WTC11 (cell line): ENCODE measurements around the gene OR4B1. TPM values are rescaled to one million over a fixed set of nuclear protein-coding genes. Genes with fewer than 3 reads are reported as not detected.

Experiments used
- ATAC-seq: fragments of 200-7000 bp; cut with Tn5 transposase; 2 replicates; pipeline ENCODE4 v1.10.0; 2021; ENCODE audit warnings: mild to moderate bottlenecking, moderate library complexity
- CTCF ChIA-PET: fragments of 300-600 bp; sonication (Branson Sonifier 250); formaldehyde crosslinking; loops from one replicate; lab custom pipeline; 2021; ENCODE audit warnings: antibody characterized with exemption; lab: Charles Lee
- POLR2A ChIA-PET: fragments of 350-600 bp; sonication (Branson Sonifier 250); formaldehyde crosslinking; loops from one replicate; lab custom pipeline; 2021; ENCODE audit warnings: antibody characterized with exemption; lab: Charles Lee
- DNase-seq: peaks from one replicate; pipeline ENCODE4 v3.0.0; 2021; ENCODE audit warnings: low spot score
- H3K27ac Mint-ChIP-seq: 2 replicates; pipeline ENCODE4 v1.8.0; 2021; ENCODE audit warnings: mixed read lengths
- H3K27me3 Mint-ChIP-seq: 2 replicates; pipeline ENCODE4 v1.8.0; 2021; ENCODE audit warnings: low read depth, mild to moderate bottlenecking, moderate library complexity, mixed read lengths
- H3K36me3 Mint-ChIP-seq: 2 replicates; pipeline ENCODE4 v1.8.0; 2021; ENCODE audit warnings: mixed read lengths
- H3K4me1 Mint-ChIP-seq: 2 replicates; pipeline ENCODE4 v1.8.0; 2022; ENCODE audit warnings: mixed read lengths
- H3K4me3 Mint-ChIP-seq: 2 replicates; pipeline ENCODE4 v1.8.0; 2021; ENCODE audit warnings: mild to moderate bottlenecking, moderate library complexity, mixed read lengths
- H3K9me3 Mint-ChIP-seq: 2 replicates; pipeline ENCODE4 v1.8.0; 2021; ENCODE audit warnings: mixed read lengths
- CBFB ChIP-seq: sonication (generic); formaldehyde crosslinking; IDR thresholded peaks from 2 replicates; pipeline ENCODE4 v1.8.1; 2022; ENCODE audit warnings: mild to moderate bottlenecking, low read depth, missing genetic modification reagents
- ELF4 ChIP-seq: sonication (generic); formaldehyde crosslinking; IDR thresholded peaks from 2 replicates; pipeline ENCODE4 v1.8.1; 2022; ENCODE audit warnings: low read depth, mild to moderate bottlenecking, moderate library complexity, missing genetic modification reagents
- ESRRA ChIP-seq: sonication (generic); formaldehyde crosslinking; IDR thresholded peaks from 2 replicates; pipeline ENCODE4 v1.8.1; 2022; ENCODE audit warnings: mild to moderate bottlenecking, missing genetic modification reagents, borderline replicate concordance
- FOXJ3 ChIP-seq: sonication (generic); formaldehyde crosslinking; IDR thresholded peaks from 2 replicates; pipeline ENCODE4 v1.9.0; 2021; ENCODE audit warnings: missing genetic modification reagents, mild to moderate bottlenecking, borderline replicate concordance
- FOXP1 ChIP-seq: sonication (generic); formaldehyde crosslinking; IDR thresholded peaks from 2 replicates; pipeline ENCODE4 v1.8.0; 2022; ENCODE audit warnings: missing genetic modification reagents, mild to moderate bottlenecking, moderate library complexity, borderline replicate concordance
- PRRX2 ChIP-seq: fragments of 250-450 bp; sonication (Bioruptor Pico); IDR thresholded peaks from 2 replicates; pipeline ENCODE4 v1.8.0; 2021; ENCODE audit warnings: mild to moderate bottlenecking
- SMAD4 ChIP-seq: sonication (generic); formaldehyde crosslinking; IDR thresholded peaks from 2 replicates; pipeline ENCODE4 v1.8.0; 2022; ENCODE audit warnings: mild to moderate bottlenecking, missing genetic modification reagents
- STAT6 ChIP-seq: sonication (generic); formaldehyde crosslinking; conservative IDR thresholded peaks from 2 replicates; pipeline ENCODE4 v1.8.1; 2023; ENCODE audit warnings: mild to moderate bottlenecking, low read depth, missing genetic modification reagents, moderate library complexity
- TCF7 ChIP-seq: sonication (generic); formaldehyde crosslinking; IDR thresholded peaks from 2 replicates; pipeline ENCODE4 v1.8.0; 2022; ENCODE audit warnings: mild to moderate bottlenecking, low read depth, missing genetic modification reagents, moderate library complexity
- ZNF281 ChIP-seq: sonication (generic); formaldehyde crosslinking; IDR thresholded peaks from 2 replicates; pipeline ENCODE4 v1.8.0; 2023; ENCODE audit warnings: mild to moderate bottlenecking, missing genetic modification reagents
- total RNA-seq: library from RNA; stranded (reverse); gene quantifications from 3 replicates; pipeline ENCODE4 v1.2.3, GENCODE V29; 2021
- TF ChIP-seq, protein P1 (sequence below): fragments of 250-450 bp; sonication (Bioruptor Pico); IDR thresholded peaks from 2 replicates; pipeline ENCODE4 v2.1.2; 2022; ENCODE audit warnings: mild to moderate bottlenecking, moderate library complexity
- TF ChIP-seq, protein P2 (sequence below): sonication (generic); formaldehyde crosslinking; IDR thresholded peaks from 2 replicates; pipeline ENCODE4 v1.8.0; 2022; ENCODE audit warnings: mild to moderate bottlenecking, missing genetic modification reagents
- TF ChIP-seq, protein P3 (sequence below): sonication (generic); formaldehyde crosslinking; IDR thresholded peaks from 2 replicates; pipeline ENCODE4 v1.8.0; 2023; ENCODE audit warnings: missing genetic modification reagents
- TF ChIP-seq, protein P4 (sequence below): sonication (generic); formaldehyde crosslinking; IDR thresholded peaks from 2 replicates; pipeline ENCODE4 v1.8.1; 2023; ENCODE audit warnings: mild to moderate bottlenecking, missing genetic modification reagents, moderate library complexity
- TF ChIP-seq, protein P5 (sequence below): sonication (generic); formaldehyde crosslinking; IDR thresholded peaks from 2 replicates; pipeline ENCODE4 v1.8.0; 2023; ENCODE audit warnings: missing genetic modification reagents, mild to moderate bottlenecking, borderline replicate concordance

OR4B1 gene
- total RNA-seq, 1 experiment from 2014 or later = not detected

DNA sequence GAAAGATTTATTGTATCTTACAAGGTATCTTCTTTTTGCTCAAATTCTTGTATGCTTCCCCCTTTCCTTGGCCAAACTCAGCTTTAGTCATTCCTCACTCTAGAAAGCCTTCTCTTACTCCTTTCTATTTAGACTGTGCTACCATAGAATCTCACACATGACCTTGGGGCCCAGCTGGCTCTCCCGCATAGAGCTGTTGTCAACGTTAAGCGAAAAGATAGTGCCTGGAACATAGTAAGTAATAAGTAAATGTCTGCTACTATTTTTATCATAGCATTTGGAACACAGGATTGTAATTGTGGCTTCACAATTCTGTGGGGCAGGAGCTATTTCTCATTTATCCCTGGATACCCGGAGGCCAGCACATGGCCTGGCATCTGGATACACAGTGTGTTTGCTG is 38.9 kb upstream of the OR4B1 start:
- Mint-ChIP-seq H3K27ac (no peak overlapping the region), H3K4me1 (no peaks in the 10 kb centered on the region), H3K27me3 (peaks cover 7% of the 10 kb centered on the region; the same call in 1 of the 2 replicates), H3K4me3 (no peak overlapping the region), H3K36me3 (peaks cover 46% of the 10 kb centered on the region), H3K9me3 (peaks cover 64% of the 10 kb centered on the region)
- POLR2A ChIA-PET = no interaction called here
- CTCF ChIA-PET = interaction anchor here (0.5 kb wide), 1 partner anchor 1818 kb away, joined by 4 read pairs; no protein-coding TSS in a partner anchor
- TF ChIP-seq TCF7 (no peak), ZNF281 (CRISPR knock-in tag) (no peak), PRRX2 (CRISPR knock-in tag) (no peak), FOXJ3 (CRISPR knock-in tag) (no peak), CBFB (CRISPR knock-in tag) (no peak), FOXP1 (no peak), ELF4 (CRISPR knock-in tag) (no peak), ESRRA (no peak), SMAD4 (no peak), STAT6 (CRISPR knock-in tag) (no peak)
- TF ChIP-seq, protein P1, sequence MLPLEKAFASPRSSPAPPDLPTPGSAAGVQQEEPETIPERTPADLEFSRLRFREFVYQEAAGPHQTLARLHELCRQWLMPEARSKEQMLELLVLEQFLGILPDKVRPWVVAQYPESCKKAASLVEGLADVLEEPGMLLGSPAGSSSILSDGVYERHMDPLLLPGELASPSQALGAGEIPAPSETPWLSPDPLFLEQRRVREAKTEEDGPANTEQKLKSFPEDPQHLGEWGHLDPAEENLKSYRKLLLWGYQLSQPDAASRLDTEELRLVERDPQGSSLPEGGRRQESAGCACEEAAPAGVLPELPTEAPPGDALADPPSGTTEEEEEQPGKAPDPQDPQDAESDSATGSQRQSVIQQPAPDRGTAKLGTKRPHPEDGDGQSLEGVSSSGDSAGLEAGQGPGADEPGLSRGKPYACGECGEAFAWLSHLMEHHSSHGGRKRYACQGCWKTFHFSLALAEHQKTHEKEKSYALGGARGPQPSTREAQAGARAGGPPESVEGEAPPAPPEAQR (CRISPR knock-in tag) = no peak
- TF ChIP-seq, protein P2, sequence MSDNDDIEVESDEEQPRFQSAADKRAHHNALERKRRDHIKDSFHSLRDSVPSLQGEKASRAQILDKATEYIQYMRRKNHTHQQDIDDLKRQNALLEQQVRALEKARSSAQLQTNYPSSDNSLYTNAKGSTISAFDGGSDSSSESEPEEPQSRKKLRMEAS (CRISPR knock-in tag) = no peak
- TF ChIP-seq, protein P3, sequence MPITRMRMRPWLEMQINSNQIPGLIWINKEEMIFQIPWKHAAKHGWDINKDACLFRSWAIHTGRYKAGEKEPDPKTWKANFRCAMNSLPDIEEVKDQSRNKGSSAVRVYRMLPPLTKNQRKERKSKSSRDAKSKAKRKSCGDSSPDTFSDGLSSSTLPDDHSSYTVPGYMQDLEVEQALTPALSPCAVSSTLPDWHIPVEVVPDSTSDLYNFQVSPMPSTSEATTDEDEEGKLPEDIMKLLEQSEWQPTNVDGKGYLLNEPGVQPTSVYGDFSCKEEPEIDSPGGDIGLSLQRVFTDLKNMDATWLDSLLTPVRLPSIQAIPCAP (CRISPR knock-in tag) = no peak
- TF ChIP-seq, protein P4, sequence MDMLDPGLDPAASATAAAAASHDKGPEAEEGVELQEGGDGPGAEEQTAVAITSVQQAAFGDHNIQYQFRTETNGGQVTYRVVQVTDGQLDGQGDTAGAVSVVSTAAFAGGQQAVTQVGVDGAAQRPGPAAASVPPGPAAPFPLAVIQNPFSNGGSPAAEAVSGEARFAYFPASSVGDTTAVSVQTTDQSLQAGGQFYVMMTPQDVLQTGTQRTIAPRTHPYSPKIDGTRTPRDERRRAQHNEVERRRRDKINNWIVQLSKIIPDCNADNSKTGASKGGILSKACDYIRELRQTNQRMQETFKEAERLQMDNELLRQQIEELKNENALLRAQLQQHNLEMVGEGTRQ (CRISPR knock-in tag) = no peak
- TF ChIP-seq, protein P5, sequence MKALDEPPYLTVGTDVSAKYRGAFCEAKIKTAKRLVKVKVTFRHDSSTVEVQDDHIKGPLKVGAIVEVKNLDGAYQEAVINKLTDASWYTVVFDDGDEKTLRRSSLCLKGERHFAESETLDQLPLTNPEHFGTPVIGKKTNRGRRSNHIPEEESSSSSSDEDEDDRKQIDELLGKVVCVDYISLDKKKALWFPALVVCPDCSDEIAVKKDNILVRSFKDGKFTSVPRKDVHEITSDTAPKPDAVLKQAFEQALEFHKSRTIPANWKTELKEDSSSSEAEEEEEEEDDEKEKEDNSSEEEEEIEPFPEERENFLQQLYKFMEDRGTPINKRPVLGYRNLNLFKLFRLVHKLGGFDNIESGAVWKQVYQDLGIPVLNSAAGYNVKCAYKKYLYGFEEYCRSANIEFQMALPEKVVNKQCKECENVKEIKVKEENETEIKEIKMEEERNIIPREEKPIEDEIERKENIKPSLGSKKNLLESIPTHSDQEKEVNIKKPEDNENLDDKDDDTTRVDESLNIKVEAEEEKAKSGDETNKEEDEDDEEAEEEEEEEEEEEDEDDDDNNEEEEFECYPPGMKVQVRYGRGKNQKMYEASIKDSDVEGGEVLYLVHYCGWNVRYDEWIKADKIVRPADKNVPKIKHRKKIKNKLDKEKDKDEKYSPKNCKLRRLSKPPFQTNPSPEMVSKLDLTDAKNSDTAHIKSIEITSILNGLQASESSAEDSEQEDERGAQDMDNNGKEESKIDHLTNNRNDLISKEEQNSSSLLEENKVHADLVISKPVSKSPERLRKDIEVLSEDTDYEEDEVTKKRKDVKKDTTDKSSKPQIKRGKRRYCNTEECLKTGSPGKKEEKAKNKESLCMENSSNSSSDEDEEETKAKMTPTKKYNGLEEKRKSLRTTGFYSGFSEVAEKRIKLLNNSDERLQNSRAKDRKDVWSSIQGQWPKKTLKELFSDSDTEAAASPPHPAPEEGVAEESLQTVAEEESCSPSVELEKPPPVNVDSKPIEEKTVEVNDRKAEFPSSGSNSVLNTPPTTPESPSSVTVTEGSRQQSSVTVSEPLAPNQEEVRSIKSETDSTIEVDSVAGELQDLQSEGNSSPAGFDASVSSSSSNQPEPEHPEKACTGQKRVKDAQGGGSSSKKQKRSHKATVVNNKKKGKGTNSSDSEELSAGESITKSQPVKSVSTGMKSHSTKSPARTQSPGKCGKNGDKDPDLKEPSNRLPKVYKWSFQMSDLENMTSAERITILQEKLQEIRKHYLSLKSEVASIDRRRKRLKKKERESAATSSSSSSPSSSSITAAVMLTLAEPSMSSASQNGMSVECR = no peak
- DNase-seq = no peak
- no peak for ATAC-seq
